Mesendoderm (in vitro differentiated cells): Measurements from ENCODE around the gene OTUB2.
A peak's percentile ranks its signal among the peaks of the same experiment; 100 is the strongest.

Experiments used
- DNase-seq: peaks from one replicate; pipeline ENCODE4 v3.0.0; 2013
- H2AK5ac ChIP-seq: 2 replicates; pipeline ENCODE4 v1.6.1; 2013; ENCODE audit warnings: low read length, inconsistent platforms
- H2BK120ac ChIP-seq: 2 replicates; pipeline ENCODE4 v1.6.1; 2013; ENCODE audit warnings: low read depth, mild to moderate bottlenecking, low read length, moderate library complexity, mixed read lengths
- H2BK15ac ChIP-seq: replicated peaks from 2 replicates; pipeline ENCODE4 v1.6.1; 2013; ENCODE audit warnings: low read depth, mild to moderate bottlenecking, moderate library complexity
- H2BK5ac ChIP-seq: 2 replicates; pipeline ENCODE4 v1.6.1; 2013; ENCODE audit warnings: low read length, inconsistent platforms
- H3K18ac ChIP-seq: 2 replicates; pipeline ENCODE4 v1.6.1; 2013; ENCODE audit warnings: mild to moderate bottlenecking, low read length, mixed read lengths
- H3K23ac ChIP-seq: one replicate; pipeline ENCODE4 v1.6.1; 2013; ENCODE audit warnings: low read length
- H3K27ac ChIP-seq: 2 replicates; pipeline ENCODE4 v1.5.1; 2013; ENCODE audit warnings: low read depth, mild to moderate bottlenecking, inconsistent platforms, low read length, moderate library complexity
- H3K27me3 ChIP-seq: 2 replicates; pipeline ENCODE4 v1.6.1; 2013; ENCODE audit warnings: low read length, control low read depth, mild to moderate bottlenecking, inconsistent platforms; ENCODE audit not compliant: insufficient read depth, poor library complexity
- H3K36me3 ChIP-seq: 2 replicates; pipeline ENCODE4 v1.6.1; 2013; ENCODE audit warnings: low read length, inconsistent platforms; ENCODE audit not compliant: control insufficient read depth, insufficient read depth
- H3K4ac ChIP-seq: one replicate; pipeline ENCODE4 v1.6.1; 2013; ENCODE audit warnings: low read depth, mild to moderate bottlenecking, low read length, moderate library complexity
- H3K4me1 ChIP-seq: 2 replicates; pipeline ENCODE4 v1.6.1; 2013; ENCODE audit warnings: low read depth, low read length, inconsistent platforms; ENCODE audit not compliant: control insufficient read depth
- H3K4me2 ChIP-seq: 2 replicates; pipeline ENCODE4 v1.6.1; 2013; ENCODE audit warnings: low read length
- H3K4me3 ChIP-seq: 2 replicates; pipeline ENCODE4 v1.5.1; 2013; ENCODE audit warnings: mild to moderate bottlenecking, low read length
- H3K56ac ChIP-seq: one replicate; pipeline ENCODE4 v1.6.1; 2013; ENCODE audit warnings: low read length
- H3K79me1 ChIP-seq: 2 replicates; pipeline ENCODE4 v1.6.1; 2013; ENCODE audit warnings: low read length, inconsistent platforms
- H3K79me2 ChIP-seq: 2 replicates; pipeline ENCODE4 v1.6.1; 2013; ENCODE audit warnings: mild to moderate bottlenecking, low read length; ENCODE audit not compliant: control insufficient read depth, insufficient read depth
- H3K9ac ChIP-seq: 2 replicates; pipeline ENCODE4 v1.6.1; 2013; ENCODE audit warnings: low read length, inconsistent platforms
- H4K5ac ChIP-seq: one replicate; pipeline ENCODE4 v1.6.1; 2013; ENCODE audit warnings: low read length
- H4K8ac ChIP-seq: one replicate; pipeline ENCODE4 v1.6.1; 2013; ENCODE audit warnings: low read depth, mild to moderate bottlenecking, control low read depth, low read length, moderate library complexity
- WGBS: extraction: QIAGEN DNeasy Blood & Tissue Kit; methylation state at CpG from one replicate; pipeline ENCODE4 v1.1.7; 2013; ENCODE audit warnings: low lambda C conversion rate, missing lambda C conversion rate; ENCODE audit not compliant: insufficient coverage; ENCODE audit errors: extremely low coverage; 5-methylcytosine and 5-hydroxymethylcytosine counted together

OTUB2 gene

DNA sequence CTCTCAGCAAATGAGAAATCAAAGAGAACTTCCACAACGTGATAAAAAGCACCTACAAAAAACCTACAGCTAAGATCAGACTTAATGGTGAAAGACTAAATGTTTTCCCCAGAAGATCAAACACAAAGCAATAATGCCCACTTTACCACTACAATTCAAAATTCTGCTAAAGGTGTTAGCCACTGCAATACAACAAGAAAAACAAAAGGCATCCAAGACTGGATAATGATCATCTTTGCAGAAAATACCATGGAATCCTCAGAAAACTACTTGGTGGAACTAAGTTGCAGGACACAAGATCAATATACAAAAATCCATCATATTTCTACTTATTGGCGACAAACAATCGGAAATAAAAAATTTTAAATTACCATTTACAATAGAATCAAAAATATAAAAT, 48.4 kb downstream of the OTUB2 start:
- Histone ChIP-seq H3K36me3 (peaks cover 6% of the 10 kb centered on the region), H3K4me2 (no peak overlapping the region), H3K9ac (no peak overlapping the region), H3K23ac (no peak overlapping the region), H4K8ac (no peak overlapping the region), H2AK5ac (no peak overlapping the region), H4K5ac (no peak overlapping the region), H3K4me1 (peaks cover 9% of the 10 kb centered on the region), H3K4ac (no peak overlapping the region), H3K56ac (no peak overlapping the region), H2BK120ac (no peak overlapping the region), H3K27me3 (no peaks in the 10 kb centered on the region), H2BK15ac (no peak overlapping the region), H3K79me1 (peaks cover 18% of the 10 kb centered on the region), H3K79me2 (peaks cover 60% of the 10 kb centered on the region), H2BK5ac (no peak overlapping the region), H3K18ac (no peak overlapping the region), H3K27ac (no peak overlapping the region), H3K4me3 (no peak overlapping the region)
- DNase-seq, result no peak
- WGBS, result 100% methylated on average over 2 of the region's 3 CpGs

- H3K56ac ChIP-seq, result no peak overlapping the region
- no peak overlapping the region for H2BK15ac ChIP-seq
- no peak overlapping the region for H3K23ac ChIP-seq
- H3K79me2 ChIP-seq, result peaks cover 60% of the 10 kb centered on the region
- no peak overlapping the region for H3K4me3 ChIP-seq
- peaks cover 13% of the 10 kb centered on the region for H3K4me1 ChIP-seq
- H3K27me3 ChIP-seq, result no peaks in the 10 kb centered on the region
- no peak overlapping the region for H3K18ac ChIP-seq
- H3K27ac ChIP-seq, result no peak overlapping the region
- no peak overlapping the region for H3K4me2 ChIP-seq
- H3K36me3 ChIP-seq, result peaks cover 6% of the 10 kb centered on the region
- H3K4ac ChIP-seq, result no peak overlapping the region
- no peak for DNase-seq
- no peak overlapping the region for H4K5ac ChIP-seq
- no peak overlapping the region for H2AK5ac ChIP-seq
- no peak overlapping the region for H2BK120ac ChIP-seq
- no peak overlapping the region for H3K9ac ChIP-seq
- peaks cover 22% of the 10 kb centered on the region for H3K79me1 ChIP-seq
- no peak overlapping the region for H2BK5ac ChIP-seq
- H4K8ac ChIP-seq, result no peak overlapping the region
- WGBS, result no CpG with 5 or more reads among the region's 2 CpGs
Observed at GRCh38 chr14:94075008-94075407, 48.9 kb downstream of the OTUB2 start.

DNA sequence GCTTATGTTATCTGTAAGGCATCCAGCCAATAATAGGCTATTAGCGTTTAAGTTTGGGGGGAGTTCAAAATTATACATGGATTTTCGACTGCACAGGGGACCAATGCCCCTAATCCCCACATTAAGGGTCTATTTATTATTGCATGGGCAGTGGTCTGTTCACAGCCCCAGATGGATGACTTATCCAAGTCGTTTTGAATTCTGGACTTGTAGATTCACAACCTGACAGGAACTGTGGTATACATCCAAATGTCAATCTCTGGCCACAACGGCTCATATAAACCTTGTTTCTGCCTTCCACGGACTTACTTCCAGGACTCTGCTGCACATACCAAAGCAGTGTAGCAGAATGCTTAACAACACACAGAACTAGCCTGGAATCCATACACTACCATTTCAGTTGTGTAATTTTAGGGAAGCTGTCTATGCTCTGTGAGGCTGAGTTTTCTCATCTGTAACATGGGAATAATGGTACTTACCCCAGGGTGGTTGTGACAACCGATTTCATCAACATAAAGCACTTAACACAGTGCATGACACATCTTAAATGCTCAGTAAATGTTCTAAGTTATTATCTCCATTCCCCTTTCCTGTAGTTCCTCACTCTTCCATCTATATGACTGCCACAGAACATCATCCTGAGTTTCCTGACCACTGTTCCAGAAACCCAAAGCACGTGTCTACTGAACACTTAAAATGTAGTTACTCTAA, 51.1 kb downstream of the OTUB2 start:
- H3K27me3 ChIP-seq, result no peaks in the 10 kb centered on the region
- H3K9ac ChIP-seq, result no peak overlapping the region
- no peak overlapping the region for H4K8ac ChIP-seq
- H3K4ac ChIP-seq, result no peak overlapping the region
- no CpG with 5 or more reads among the region's 7 CpGs for WGBS
- H3K4me3 ChIP-seq, result no peak overlapping the region
- no peak overlapping the region for H2AK5ac ChIP-seq
- no peak overlapping the region for H2BK15ac ChIP-seq
- no peak overlapping the region for H2BK5ac ChIP-seq
- H3K79me1 ChIP-seq, result peaks cover 27% of the 10 kb centered on the region
- no peak overlapping the region for H3K56ac ChIP-seq
- no peak overlapping the region for H3K18ac ChIP-seq
- peaks cover 13% of the 10 kb centered on the region for H3K4me1 ChIP-seq
- H3K36me3 ChIP-seq, result peaks cover 6% of the 10 kb centered on the region
- no peak overlapping the region for H4K5ac ChIP-seq
- peaks cover 57% of the 10 kb centered on the region for H3K79me2 ChIP-seq
- H3K23ac ChIP-seq, result no peak overlapping the region
- no peak overlapping the region for H2BK120ac ChIP-seq
- H3K4me2 ChIP-seq, result no peak overlapping the region
- no peak for DNase-seq
- no peak overlapping the region for H3K27ac ChIP-seq

GRCh38 chr14:94077823-94078222, 51.7 kb downstream of the OTUB2 start:
- Histone ChIP-seq H3K9ac (no peak overlapping the region), H3K23ac (no peak overlapping the region), H3K4me1 (peaks cover 13% of the 10 kb centered on the region), H3K56ac (no peak overlapping the region), H3K79me2 (peaks cover 53% of the 10 kb centered on the region), H2AK5ac (no peak overlapping the region), H3K4me2 (no peak overlapping the region), H3K4me3 (no peak overlapping the region), H3K27ac (no peak overlapping the region), H3K79me1 (peaks cover 27% of the 10 kb centered on the region), H2BK120ac (no peak overlapping the region), H2BK5ac (no peak overlapping the region), H4K8ac (no peak overlapping the region), H2BK15ac (no peak overlapping the region), H3K18ac (no peak overlapping the region), H3K36me3 (peaks cover 6% of the 10 kb centered on the region), H3K4ac (no peak overlapping the region), H4K5ac (no peak overlapping the region), H3K27me3 (no peaks in the 10 kb centered on the region)
- DNase-seq, result no peak
- WGBS, result no CpG with 5 or more reads among the region's 5 CpGs

DNA sequence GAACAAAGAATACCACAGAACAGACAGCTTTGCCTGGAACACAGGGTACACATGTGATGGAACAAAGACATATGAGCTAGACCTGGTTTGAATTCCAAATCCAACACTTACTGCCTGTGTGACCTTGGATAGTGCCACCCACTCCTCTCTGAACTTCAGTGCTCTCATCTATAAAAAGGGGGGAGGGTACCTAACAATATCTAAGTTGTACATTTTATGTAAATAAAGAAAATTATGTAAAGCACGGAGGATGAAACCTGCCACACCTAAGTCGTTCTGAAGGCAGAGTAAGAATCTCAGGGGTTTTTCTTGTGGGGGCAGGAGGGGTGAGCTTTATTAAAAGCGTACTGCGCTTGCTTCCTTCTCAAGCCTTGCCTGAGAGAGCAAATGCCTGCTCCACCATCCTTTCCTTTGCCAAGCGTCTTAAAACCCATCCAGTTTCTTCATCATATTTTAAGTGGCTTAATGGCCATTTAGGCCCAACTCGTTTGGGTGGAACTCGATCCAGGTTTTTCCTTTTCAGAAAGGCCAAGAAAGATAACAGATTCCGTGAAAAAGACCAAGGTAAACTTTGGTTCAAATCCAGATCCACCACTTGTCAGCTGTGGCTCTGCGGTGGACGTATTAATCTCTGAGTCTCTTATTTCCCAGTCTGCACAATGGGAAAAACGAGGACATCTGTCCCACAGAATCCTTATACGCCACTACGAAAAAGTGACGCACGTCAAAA, 53.9 kb downstream of the OTUB2 start:
- Histone ChIP-seq H2BK15ac (no peak overlapping the region), H3K79me1 (peaks cover 27% of the 10 kb centered on the region), H4K8ac (no peak overlapping the region), H3K56ac (peak overlapping the region; percentile 96), H3K9ac (peak overlapping the region; percentile 95), H3K4me3 (peak overlapping the region; percentile 91), H2AK5ac (no peak overlapping the region), H3K79me2 (peaks cover 44% of the 10 kb centered on the region), H3K36me3 (peaks cover 6% of the 10 kb centered on the region), H3K27me3 (no peaks in the 10 kb centered on the region), H3K4me2 (peak overlapping the region; percentile 84), H4K5ac (no peak overlapping the region), H3K4me1 (peaks cover 13% of the 10 kb centered on the region), H3K23ac (no peak overlapping the region), H3K18ac (no peak overlapping the region), H3K4ac (no peak overlapping the region), H2BK5ac (no peak overlapping the region), H2BK120ac (no peak overlapping the region), H3K27ac (no peak overlapping the region)
- DNase-seq, result peak; percentile 30
- WGBS, result no CpG with 5 or more reads among the region's 15 CpGs
